ENCODE results near the gene CFAP119. TPM values are rescaled to one million over a fixed set of nuclear protein-coding genes. Genes with fewer than 3 reads are reported as not detected.

The CFAP119 gene
- total and polyA plus RNA-seq, 2 experiments from 2014 or later, result 5.0 to 6.1 TPM

- Histone ChIP-seq H2AFZ (no peak overlapping the region), H3K27me3 (no peaks in the 10 kb centered on the region), H3K9me2 (replicated peaks; ENCODE audit: insufficient read depth) (no peaks in the 10 kb centered on the region), H3K27ac (peak overlapping the region; percentile 20), H3K79me2 (peaks cover 17% of the 10 kb centered on the region), H3K4me3 (peak overlapping the region; percentile 35), H3K4me2 (peak overlapping the region; percentile 72), H3K36me3 (replicated peaks; ENCODE audit: insufficient read depth, low read depth) (no peaks in the 10 kb centered on the region), H4K20me1 (ENCODE audit: insufficient read depth, poor library complexity, severe bottlenecking) (no peaks in the 10 kb centered on the region), H3K4me1 (ENCODE audit: insufficient read depth) (peaks cover 4% of the 10 kb centered on the region), H3K9me3 (ENCODE audit: low read depth) (no peaks in the 10 kb centered on the region)
- DNase-seq (ENCODE audit: low spot score), result peak; percentile 69
- 23% methylated on average over 22 of the region's 36 CpGs for WGBS (ENCODE audit: low lambda C conversion rate, missing lambda C conversion rate)
- no peak for TF ChIP-seq EZH2 (IDR thresholded peaks at IDR 0.05; ENCODE audit: borderline replicate concordance)
- no peak for TF ChIP-seq CTCF (IDR thresholded peaks at IDR 0.05; ENCODE audit: poor library complexity)
- no peak for TF ChIP-seq EZH2phosphoT487 (IDR thresholded peaks at IDR 0.05; ENCODE audit: low read depth, severe bottlenecking, unreplicated experiment)
Observed at GRCh38 chr16:30748634-30749445, 13.0 kb downstream of the CFAP119 start.

DNA sequence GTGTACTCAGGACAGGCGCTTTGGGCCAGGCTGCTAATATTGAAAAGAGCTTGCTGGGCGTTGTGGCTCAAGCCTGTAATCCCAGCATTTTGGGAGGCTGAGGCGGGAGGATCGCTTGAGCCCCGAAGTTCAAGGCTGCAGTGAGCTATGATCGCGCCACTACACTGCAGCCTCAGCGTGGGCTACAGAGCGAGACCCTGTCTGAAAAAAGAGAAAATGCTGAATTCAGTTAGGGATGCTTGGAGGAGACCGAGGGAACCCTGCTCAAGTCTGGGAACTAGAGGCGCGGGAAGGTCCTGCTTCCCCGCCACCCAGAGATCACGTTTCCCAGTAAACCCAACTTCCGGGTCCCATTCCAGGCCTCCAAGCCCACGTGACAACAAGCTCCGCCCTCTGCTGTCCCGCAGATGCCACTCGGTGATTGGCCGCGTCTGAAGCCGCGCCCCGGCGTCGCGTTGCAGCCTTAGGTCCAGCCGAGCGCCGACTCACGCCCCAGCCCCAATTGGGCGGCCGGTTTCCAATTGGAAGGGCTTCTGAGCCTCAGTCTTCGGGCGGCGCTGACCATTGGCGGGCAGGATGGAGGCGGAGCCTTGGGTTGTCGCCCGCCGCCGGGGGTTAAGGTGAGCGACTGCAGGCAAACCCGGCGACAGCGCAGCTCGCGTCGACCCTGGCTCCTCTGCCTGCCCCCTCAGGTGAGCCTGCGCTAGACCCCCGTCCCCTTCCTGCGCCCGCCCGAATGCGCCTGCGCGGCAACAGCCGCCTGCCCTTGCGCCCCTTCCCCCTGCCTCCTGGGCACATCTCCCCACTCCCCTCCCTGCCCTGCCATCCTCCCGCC is 13.8 kb downstream of the CFAP119 start, which contains the start of gene PHKG2:
Gene PHKG2 (plus strand): TSS at position 627 of the 835 bp plus-strand sequence. CDS start 396 bp downstream, outside the sequence.
- TF ChIP-seq CTCF (IDR thresholded peaks at IDR 0.05; ENCODE audit: poor library complexity) (no peak), EZH2 (IDR thresholded peaks at IDR 0.05; ENCODE audit: borderline replicate concordance) (no peak), EZH2phosphoT487 (IDR thresholded peaks at IDR 0.05; ENCODE audit: low read depth, severe bottlenecking, unreplicated experiment) (no peak)
- peak; percentile 100 for DNase-seq (ENCODE audit: low spot score)
- H4K20me1 ChIP-seq (ENCODE audit: insufficient read depth, poor library complexity, severe bottlenecking), result no peaks in the 10 kb centered on the region
- peak within 1 kb of the TSS; percentile 72 for H3K4me2 ChIP-seq
- H2AFZ ChIP-seq, result no peak within 1 kb of the TSS
- H3K27ac ChIP-seq, result peak within 1 kb of the TSS; percentile 68
- H3K36me3 ChIP-seq (replicated peaks; ENCODE audit: insufficient read depth, low read depth), result no peaks in the 10 kb centered on the region
- H3K4me3 ChIP-seq, result peak within 1 kb of the TSS; percentile 35
- no peaks in the 10 kb centered on the region for H3K9me3 ChIP-seq (ENCODE audit: low read depth)
- no peaks in the 10 kb centered on the region for H3K9me2 ChIP-seq (replicated peaks; ENCODE audit: insufficient read depth)
- no peaks in the 10 kb centered on the region for H3K27me3 ChIP-seq
- H3K4me1 ChIP-seq (ENCODE audit: insufficient read depth), result peaks cover 4% of the 10 kb centered on the region
- peaks cover 17% of the 10 kb centered on the region for H3K79me2 ChIP-seq
- WGBS (ENCODE audit: low lambda C conversion rate, missing lambda C conversion rate), result 12% methylated on average over 42 of the region's 60 CpGs

DNA sequence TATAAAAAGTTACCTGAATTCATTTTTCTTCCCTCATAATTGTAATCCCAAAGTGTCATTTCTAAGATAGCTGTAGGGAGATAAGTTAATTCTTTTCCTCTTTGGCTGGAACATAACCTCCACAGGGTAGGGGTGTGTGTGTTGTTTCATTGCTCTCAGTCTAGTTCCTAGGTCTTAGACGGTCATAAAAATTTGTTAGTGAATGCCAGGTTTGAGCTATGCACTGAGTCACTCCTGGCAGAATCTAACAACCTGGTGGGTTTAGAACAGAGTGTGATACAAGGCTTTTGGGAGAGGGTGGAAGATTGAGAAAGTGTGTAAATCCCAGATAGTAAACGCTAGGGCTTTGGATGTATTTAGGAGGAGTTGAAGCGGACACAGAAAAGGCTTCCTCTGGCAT is 14.5 kb downstream of the CFAP119 start:
- Histone ChIP-seq H3K36me3 (replicated peaks; ENCODE audit: insufficient read depth, low read depth) (no peaks in the 10 kb centered on the region), H3K27ac (peak overlapping the region; percentile 68), H3K4me2 (peak overlapping the region; percentile 72), H3K9me3 (ENCODE audit: low read depth) (no peaks in the 10 kb centered on the region), H3K79me2 (peaks cover 19% of the 10 kb centered on the region), H3K27me3 (no peaks in the 10 kb centered on the region), H4K20me1 (ENCODE audit: insufficient read depth, poor library complexity, severe bottlenecking) (no peaks in the 10 kb centered on the region), H3K4me3 (no peak overlapping the region), H3K9me2 (replicated peaks; ENCODE audit: insufficient read depth) (no peaks in the 10 kb centered on the region), H3K4me1 (ENCODE audit: insufficient read depth) (peaks cover 4% of the 10 kb centered on the region), H2AFZ (no peak overlapping the region)
- peak; percentile 39 for DNase-seq (ENCODE audit: low spot score)
- no peak for TF ChIP-seq EZH2phosphoT487 (IDR thresholded peaks at IDR 0.05; ENCODE audit: low read depth, severe bottlenecking, unreplicated experiment)
- TF ChIP-seq EZH2 (IDR thresholded peaks at IDR 0.05; ENCODE audit: borderline replicate concordance), result no peak
- no peak for TF ChIP-seq CTCF (IDR thresholded peaks at IDR 0.05; ENCODE audit: poor library complexity)
- 52% methylated on average over 3 of the region's 3 CpGs for WGBS (ENCODE audit: low lambda C conversion rate, missing lambda C conversion rate)

All from hepatocyte (in vitro differentiated cells).